HT-29 (cell line): ENCODE measurements around the gene COX8A. TPM values are rescaled to one million over a fixed set of nuclear protein-coding genes. Genes with fewer than 3 reads are reported as not detected.

Source experiments
- DNase-seq: peaks from one replicate; pipeline ENCODE4 v3.0.0-alpha.2; 2015; ENCODE audit warnings: low spot score
- total RNA-seq: library from RNA; depleted of rRNA; stranded (reverse); fragments of >200 nt; shearing (Covaris generic); gene quantifications from 2 replicates; pipeline ENCODE4 v1.2.3, GENCODE V29; 2014

The COX8A gene
- total RNA-seq, 1 experiment from 2014 or later: 1,625 TPM

GRCh38 chr11:64001484-64002420, 27.3 kb downstream of the COX8A start:
- DNase-seq: no peak

GRCh38 chr11:64003807-64004589, 29.6 kb downstream of the COX8A start:
- DNase-seq: no peak

GRCh38 chr11:64004590-64004984, 30.2 kb downstream of the COX8A start:
- DNase-seq: no peak

- DNase-seq: no peak
Measured at GRCh38 chr11:64005691-64006090, 31.3 kb downstream of the COX8A start.

- no peak for DNase-seq
Measured at GRCh38 chr11:64006398-64006797, 32.0 kb downstream of the COX8A start.

GRCh38 chr11:64007160-64007628, 32.8 kb downstream of the COX8A start:
- peak; percentile 49 for DNase-seq

- peak; percentile 67 for DNase-seq
Measured at GRCh38 chr11:64007629-64008282, 33.3 kb downstream of the COX8A start.

- DNase-seq: no peak
Measured at GRCh38 chr11:64008283-64008913, 34.0 kb downstream of the COX8A start.

GRCh38 chr11:64008914-64009633, 34.7 kb downstream of the COX8A start:
- DNase-seq: no peak

- DNase-seq: no peak
Measured at GRCh38 chr11:64009710-64010109, 35.3 kb downstream of the COX8A start.

GRCh38 chr11:64010783-64011182, 36.4 kb downstream of the COX8A start:
- DNase-seq: no peak

- DNase-seq: no peak
Measured at GRCh38 chr11:64011371-64011770, 37.0 kb downstream of the COX8A start.

- no peak for DNase-seq
Measured at GRCh38 chr11:64013141-64013896, 38.9 kb downstream of the COX8A start.

- no peak for DNase-seq
Measured at GRCh38 chr11:64014356-64014755, 39.9 kb downstream of the COX8A start.

- DNase-seq: no peak
Measured at GRCh38 chr11:64015510-64015909, 41.1 kb downstream of the COX8A start.

GRCh38 chr11:64015935-64016845, 41.8 kb downstream of the COX8A start:
- no peak for DNase-seq

- DNase-seq: no peak
Measured at GRCh38 chr11:64017945-64018224, 43.5 kb downstream of the COX8A start.

- DNase-seq: peak; percentile 57
Measured at GRCh38 chr11:64018310-64018709, 43.9 kb downstream of the COX8A start.
